T47D (cell line): ENCODE results near the gene TDRD10.

Source experiments
- DNase-seq, 2 experiments: peaks; one replicate each; pipeline versions ENCODE4 v3.0.0 to v3.0.0-alpha.2; 2011 to 2012; ENCODE audit warnings: low read depth in 1 of 2, low spot score in 1 of 2
- JUND ChIP-seq: IDR thresholded peaks from 2 replicates; pipeline ENCODE4 v1.6.1; 2012; ENCODE audit warnings: low read depth
- in situ Hi-C: cut with HindIII; loops from 2 replicates; pipeline ENCODE4 v1.10.0; 2016; ENCODE audit warnings: low sequenced_read_pairs, low pct_unique_long_range_greater_than_20kb

Gene TDRD10

DNA sequence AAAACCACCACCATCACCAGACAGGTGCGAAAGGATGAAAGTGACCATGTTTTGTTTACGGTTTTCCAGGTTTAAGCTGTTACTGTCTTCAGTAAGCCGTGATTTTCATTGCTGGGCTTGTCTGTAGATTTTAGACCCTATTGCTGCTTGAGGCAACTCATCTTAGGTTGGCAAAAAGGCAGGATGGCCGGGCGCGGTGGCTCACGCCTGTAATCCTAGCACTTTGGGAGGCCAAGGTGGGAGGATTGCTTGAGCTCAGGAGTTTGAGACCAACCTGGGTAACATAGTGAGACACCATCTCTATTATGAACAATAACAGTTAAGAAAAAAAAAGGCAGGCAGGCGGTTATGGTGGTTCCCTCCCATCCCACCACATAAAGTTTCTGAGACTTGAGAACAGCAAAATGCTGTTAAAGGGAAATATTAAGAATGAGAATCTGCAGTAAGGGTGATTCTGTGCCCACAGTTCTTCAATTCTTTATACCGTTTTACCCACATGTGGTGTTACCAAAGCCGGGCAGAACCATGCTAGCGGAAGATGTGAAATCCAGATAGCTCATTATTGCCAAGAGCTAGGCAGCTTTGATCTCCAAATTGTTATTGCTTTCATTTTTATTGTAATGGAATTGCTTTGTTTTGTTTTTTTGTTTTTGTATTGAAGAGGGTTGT is 34.5 kb upstream of the TDRD10 start:
- in situ Hi-C loops, result no loop called here
- DNase-seq, result no peak
- no peak for TF ChIP-seq JUND

GRCh38 chr1:154468535-154469250 is 33.3 kb upstream of the TDRD10 start:
- DNase-seq, result no peak

DNA sequence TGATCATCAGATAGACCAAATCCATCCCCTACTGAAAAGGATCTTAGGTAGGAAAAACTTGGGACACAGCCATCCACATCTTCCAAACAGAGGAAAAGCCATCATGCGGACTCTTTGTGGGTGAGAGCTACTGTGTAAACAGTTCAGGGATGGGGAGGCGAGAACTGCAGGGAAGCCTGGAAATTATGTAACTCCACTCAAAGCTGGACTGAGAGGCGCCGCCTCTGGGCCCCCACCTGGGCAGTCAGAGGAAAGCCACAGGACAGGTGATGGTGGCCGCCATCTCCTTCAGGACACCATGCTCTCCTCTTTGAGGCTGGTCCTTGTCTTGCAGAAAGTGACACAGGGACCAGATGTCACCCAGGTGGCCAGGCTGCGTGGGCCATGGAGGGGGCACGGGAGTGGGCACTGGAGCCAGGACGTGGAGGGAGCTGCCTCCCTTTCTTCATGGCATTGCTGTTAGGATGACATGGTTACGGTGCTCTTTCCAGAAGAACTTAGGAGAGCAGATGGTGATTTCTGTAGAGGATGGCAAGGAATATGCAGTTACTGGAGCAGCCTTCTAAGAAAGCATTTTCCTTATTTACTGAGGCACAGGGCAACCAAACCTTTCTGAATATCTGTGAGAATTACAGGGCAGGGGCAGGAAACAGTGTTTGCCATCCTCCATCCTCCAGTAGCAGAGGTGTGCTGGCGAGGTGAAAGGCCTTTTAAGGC is 32.0 kb upstream of the TDRD10 start:
- in situ Hi-C loops, result no loop called here
- DNase-seq, result no peak
- no peak for TF ChIP-seq JUND

More at GRCh38 chr1:154468535-154469250, 33.3 kb upstream of the TDRD10 start:
- no peak for TF ChIP-seq JUND
- in situ Hi-C loops, result no loop called here

- in situ Hi-C loops, result no loop called here
- no peak for TF ChIP-seq JUND
- no peak for DNase-seq
Observed at GRCh38 chr1:154471304-154471703, 30.7 kb upstream of the TDRD10 start.

DNA sequence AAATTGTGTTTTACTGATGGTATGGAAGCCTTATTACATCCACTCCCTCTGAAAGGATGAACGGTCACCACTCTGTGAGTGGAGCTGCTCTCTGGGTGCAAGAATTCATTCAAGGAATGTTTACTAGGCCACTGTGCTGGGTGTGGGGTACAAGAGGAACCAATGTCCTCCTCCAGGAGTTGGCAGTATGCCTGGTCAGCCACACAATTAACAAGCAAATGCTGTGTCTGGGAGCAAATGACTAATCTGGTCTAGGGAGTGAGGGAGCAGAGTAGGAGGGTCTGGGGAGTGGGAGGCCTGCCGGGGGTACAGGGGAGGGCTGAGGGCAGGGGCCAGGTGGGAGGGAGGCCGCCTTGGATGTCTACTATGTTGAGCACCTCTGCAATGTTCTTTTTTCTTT is 27.2 kb upstream of the TDRD10 start:
- DNase-seq, result no peak
- in situ Hi-C loops, result no loop called here
- no peak for TF ChIP-seq JUND

GRCh38 chr1:154476791-154477190 is 25.2 kb upstream of the TDRD10 start:
- DNase-seq, result no peak
- TF ChIP-seq JUND, result no peak
- in situ Hi-C loops, result no loop called here

GRCh38 chr1:154478013-154478412 is 24.0 kb upstream of the TDRD10 start:
- TF ChIP-seq JUND, result no peak
- no peak for DNase-seq
- in situ Hi-C loops, result no loop called here

GRCh38 chr1:154478639-154479038 is 23.4 kb upstream of the TDRD10 start:
- in situ Hi-C loops, result no loop called here
- no peak for TF ChIP-seq JUND
- DNase-seq, result peak in 1 of 2 experiments; percentile 57

DNA sequence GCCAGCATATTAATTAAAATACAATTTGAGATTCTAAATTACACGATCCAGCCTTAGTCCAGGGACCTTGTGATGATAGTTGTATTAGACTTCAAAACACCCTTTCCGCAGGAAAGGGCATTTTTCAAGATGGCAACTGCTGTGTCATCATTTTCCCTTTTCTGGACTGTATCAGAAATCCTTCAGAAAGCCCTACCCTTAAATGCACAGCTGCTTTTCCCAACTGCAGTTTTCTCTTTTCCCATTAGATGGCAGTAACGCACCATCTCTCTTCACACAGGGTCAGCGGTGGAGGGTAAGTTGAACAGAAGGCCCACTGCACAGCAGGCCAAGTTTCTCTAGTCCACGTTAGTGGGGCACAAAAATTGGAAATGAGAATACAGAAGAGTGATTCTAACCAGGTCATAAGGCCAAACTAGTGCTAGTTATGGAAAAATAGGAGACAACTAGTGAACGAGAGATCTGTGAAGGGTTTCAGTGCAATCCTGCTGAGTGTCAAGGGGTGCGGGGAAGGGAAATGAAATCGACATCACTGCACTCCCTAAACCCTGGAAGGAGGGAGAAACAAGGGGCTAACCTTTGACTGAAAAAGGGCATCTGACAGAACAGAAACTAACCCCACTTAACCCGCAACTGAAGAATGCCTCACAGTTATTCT is 22.1 kb upstream of the TDRD10 start:
- DNase-seq, result peak; percentile 72 to 88
- in situ Hi-C loops, result no loop called here
- TF ChIP-seq JUND, result no peak

DNA sequence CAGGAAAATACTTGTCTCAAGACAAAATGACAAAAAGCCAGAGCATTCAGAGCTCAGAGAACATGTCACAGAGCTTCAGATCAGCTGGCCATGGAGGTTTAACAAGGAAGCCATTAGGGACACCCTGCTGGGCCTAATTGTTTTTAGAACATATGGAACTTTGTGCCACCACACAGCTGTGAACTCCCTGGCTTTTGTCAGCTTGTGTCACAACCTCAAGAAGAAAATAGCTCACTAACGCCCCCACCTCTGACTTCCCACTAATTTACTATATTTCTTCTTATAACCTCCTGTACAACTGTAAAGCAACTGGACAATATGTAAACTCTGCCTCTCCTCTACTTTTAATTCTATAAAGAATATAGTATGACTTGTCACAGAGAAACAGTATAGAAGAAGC is 21.0 kb upstream of the TDRD10 start:
- no peak for DNase-seq
- in situ Hi-C loops, result no loop called here

DNA sequence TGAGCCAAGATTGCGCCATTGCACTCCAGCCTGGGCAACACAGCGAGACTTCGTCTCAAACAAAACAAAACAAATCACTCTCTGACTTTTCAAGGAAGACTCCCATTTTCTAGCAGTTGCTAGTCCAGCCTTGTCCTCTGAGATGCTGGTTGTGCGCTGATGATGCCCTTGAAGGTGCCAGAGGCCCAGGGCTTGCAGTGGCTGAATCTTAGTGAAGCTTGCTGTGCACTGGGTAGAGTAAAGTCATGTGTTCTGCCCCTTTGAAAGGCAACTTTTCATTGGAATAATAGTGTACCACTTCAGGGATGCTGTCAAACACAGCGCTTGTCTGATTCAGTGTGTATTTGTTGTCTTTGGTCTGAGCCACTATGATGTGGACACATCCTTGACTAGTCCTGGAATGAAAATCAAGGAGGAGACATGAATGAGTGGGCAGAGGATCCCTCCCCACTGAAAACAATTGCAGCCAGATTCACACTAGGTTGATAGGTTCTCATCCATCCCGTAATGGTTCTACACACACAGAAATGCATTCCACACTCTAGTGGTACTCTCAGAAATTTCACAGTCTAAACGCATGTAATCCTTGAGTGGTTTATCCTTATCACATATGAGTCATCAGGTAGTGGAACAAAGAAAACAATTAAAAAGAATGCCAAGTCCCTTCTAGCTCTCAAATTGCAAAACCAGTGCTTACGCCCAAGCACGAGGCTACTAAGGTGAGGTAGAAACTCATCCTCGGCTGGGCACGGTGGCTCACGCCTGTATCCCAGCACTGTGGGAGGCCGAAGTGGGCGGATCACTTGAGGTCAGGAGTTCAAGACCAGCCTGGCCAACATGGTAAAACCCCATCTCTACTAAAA is 17.8 kb upstream of the TDRD10 start:
- in situ Hi-C loops, result no loop called here
- no peak for TF ChIP-seq JUND
- DNase-seq, result no peak

More for the DNA sequence above, 21.0 kb upstream of the TDRD10 start:
- no peak for TF ChIP-seq JUND

- in situ Hi-C loops, result no loop called here
Observed at GRCh38 chr1:154485106-154485505, 16.9 kb upstream of the TDRD10 start.

More at GRCh38 chr1:154485106-154485505, 16.9 kb upstream of the TDRD10 start:
- DNase-seq, result no peak
- TF ChIP-seq JUND, result no peak
